Dermis blood vessel endothelial cell (primary cell): ENCODE measurements around the gene ALPI. TPM values are rescaled to one million over a fixed set of nuclear protein-coding genes. Genes with fewer than 3 reads are reported as not detected.

Source experiments
- DNase-seq: peaks from one replicate; pipeline ENCODE4 v3.0.0; 2010
- total RNA-seq: library from RNA; depleted of rRNA; stranded (reverse); fragments of >200 nt; gene quantifications from 2 replicates; pipeline ENCODE4 v1.2.3, GENCODE V29; 2014

ALPI gene
- total RNA-seq, 1 donor from 2014 or later: not detected

DNA sequence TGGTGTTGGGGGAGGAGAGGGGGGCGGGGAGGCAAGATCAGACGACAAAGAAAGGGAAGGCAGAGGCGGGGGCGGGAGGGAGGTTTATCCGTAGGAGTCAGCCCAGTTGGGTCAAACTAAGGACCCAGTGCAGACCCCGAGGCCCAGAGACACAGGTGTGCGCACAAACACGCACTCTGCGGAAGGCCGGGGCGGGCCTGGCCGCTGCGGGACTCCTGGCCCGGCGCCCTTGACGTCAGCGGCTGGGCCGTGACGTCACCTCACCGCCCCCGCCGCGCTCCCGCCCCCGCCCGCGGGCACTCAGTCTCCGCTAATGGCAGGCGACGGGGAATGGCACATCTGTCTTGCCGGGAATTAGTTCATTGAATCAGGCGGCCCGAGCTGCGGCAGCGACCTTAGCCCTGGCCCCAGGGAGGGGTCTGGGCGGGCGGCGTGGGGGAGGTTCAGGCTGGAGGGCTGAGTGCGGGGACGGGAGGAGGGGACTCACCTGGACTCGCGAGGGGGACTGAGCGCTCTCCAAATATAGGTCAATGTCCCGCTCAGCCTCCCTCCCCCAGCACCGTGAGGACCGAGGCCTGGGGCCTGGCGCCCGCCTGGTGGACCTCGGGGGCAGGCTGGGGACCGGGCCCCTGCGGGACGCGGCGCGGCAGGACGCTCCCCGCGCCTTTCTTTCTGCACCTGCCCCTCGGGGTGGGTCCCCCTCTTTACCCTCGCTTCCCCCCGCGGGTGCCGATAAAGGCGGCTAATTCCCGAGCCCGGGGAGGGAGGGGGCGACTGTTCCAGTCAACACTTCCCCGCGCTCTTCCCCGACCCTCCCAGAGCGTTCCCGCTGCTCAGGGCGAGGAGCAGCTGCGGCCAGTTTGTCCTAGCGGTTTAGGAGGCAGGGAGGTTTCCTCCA, 47.2 kb downstream of the ALPI start:
- DNase-seq: peak; percentile 15

DNA sequence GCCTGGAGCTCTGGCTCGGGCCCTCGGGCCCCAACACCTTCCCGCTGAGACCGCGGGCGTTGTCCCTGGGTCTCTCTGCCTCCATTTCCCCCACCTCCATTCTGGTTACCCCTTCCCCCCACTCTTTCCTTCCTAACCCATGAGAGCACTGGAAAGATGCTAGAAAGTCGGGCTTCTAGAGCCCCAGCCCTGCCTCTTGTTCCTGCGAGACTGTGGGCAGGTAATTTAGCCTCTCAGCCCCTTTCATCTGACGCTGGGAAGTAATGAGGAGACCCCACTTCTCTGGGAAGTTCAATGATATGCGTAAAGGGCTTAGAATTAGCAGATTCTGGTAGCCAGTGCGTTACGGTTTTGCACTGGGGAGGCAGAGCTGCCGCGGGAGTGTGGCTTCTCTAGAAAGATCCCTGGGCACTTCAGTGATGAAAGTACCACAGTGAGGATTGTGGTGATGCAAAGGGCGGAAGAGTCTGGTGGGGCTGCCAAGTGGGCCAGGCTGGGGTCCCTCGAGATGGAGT, 47.9 kb downstream of the ALPI start:
- no peak for DNase-seq

DNA sequence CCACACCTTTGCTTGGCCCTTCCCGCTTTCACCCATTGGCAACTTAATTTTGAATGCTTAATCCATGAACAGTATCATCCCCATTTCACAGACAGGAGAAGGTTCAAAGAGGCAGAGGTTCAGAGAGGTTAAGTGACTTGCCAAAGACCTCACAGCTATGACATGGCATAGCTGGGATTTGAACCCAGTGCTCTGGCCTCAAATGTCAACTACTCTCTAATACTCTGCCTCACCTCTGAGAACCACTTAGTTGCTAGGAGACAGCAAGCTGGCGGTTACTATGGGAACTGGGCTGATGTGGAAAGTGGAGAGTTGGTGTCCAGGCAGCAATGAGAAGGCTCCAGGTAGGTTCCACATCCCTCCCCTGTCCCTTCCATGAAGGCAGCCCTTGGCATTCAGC, 48.5 kb downstream of the ALPI start:
- DNase-seq: no peak

DNA sequence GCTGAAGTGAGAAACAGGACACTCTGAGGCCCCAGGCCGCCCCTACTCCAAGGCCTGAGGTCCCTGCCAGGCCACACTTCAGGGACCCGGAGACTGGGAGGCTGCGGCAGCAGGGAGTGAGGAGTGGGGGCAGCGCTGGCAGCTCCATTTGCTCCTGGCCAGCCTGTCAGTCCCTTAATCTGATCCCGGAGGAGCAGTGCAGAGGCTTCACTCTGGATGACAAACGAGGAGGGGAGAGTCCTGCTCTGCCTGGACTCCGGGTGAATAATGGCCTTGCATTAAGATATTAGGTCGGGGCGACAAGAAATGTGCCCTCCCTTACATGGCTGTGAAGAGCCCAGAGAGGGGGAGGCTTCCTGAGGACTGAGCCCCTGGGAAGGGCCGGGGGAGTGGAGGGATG, 49.9 kb downstream of the ALPI start:
- DNase-seq: no peak

DNA sequence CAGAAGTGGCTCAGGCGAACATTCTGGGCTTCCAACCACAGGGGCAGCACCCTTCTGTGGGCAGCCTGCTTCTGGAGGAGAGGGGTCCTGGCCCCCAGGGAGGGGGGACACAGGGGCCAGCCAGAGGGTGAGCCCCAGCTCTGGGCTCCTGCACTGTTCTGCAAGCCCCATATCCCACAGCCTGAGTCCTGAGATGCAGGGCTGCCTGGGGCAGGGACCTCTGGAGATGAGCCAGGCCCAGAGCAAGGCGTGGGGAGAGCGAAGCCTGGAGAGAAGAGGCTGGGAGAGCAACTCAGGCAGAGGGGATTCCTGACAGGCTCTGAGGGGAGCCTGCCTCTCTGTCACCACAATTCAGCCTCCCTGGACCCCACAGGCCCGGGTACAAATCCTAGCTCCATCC, 50.8 kb downstream of the ALPI start:
- no peak for DNase-seq

DNA sequence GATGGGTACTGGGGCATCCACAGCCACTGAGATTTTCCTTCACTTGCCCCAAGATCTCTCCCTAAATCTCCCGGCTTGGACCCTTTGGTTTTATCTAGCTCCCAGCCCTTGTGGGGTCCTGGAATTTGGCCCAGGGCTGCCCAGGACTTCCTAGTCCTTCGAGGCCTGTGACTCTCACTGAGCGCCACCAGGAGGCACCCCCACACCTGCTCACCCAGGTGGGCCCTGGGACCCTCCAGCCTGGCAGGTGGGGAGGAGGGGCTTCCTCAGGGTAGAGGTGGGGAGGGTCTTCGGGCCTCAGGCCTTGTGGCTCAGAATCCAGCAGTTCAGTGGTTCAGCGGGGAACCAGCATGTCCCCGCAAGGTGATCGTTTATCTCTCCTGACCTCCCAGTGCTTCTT, 52.3 kb downstream of the ALPI start:
- DNase-seq: no peak

Other genes starting within 250 kb of the ALPI start
- gene ALPP, start 77.4 kb upstream of the ALPI start, total RNA-seq: not detected in 2 replicates
- gene ALPG, start 49.3 kb upstream of the ALPI start, total RNA-seq: 0.05 TPM in 1 of 2 replicates, not detected in the other
- not detected in 2 replicates for gene ECEL1, start 31.7 kb downstream of the ALPI start, total RNA-seq
- gene PRSS56, start 64.2 kb downstream of the ALPI start, total RNA-seq: not detected in 2 replicates
- gene CHRND, start 70.0 kb downstream of the ALPI start, total RNA-seq: not detected in 2 replicates
- not detected in 2 replicates for gene CHRNG, start 83.5 kb downstream of the ALPI start, total RNA-seq
- gene TIGD1, start 94.4 kb downstream of the ALPI start, total RNA-seq: 1.3 and 1.5 TPM in 2 replicates
- gene EIF4E2, start 94.5 kb downstream of the ALPI start, total RNA-seq: 102 and 112 TPM in 2 replicates
- gene EFHD1, start 177.5 kb downstream of the ALPI start, total RNA-seq: 0.14 and 0.17 TPM in 2 replicates
- gene GIGYF2, start 241.2 kb downstream of the ALPI start, total RNA-seq: 54.4 and 57.2 TPM in 2 replicates